Smooth muscle cell (in vitro differentiated cells): Measurements from ENCODE around the gene ITPRIP. TPM values are rescaled to one million over a fixed set of nuclear protein-coding genes. Genes with fewer than 3 reads are reported as not detected.
A peak's percentile ranks its signal among the peaks of the same experiment; 100 is the strongest.

ENCODE experiments used
- DNase-seq: peaks from one replicate; lab custom pipeline; 2025; ENCODE audit not compliant: unreplicated experiment; lab: John Stamatoyannopoulos, UW
- H2AFZ ChIP-seq: fragments of 200-600 bp; sonication (generic); 2 replicates; pipeline ENCODE4 v1.6.0; 2016; ENCODE audit warnings: antibody characterized with exemption, low read depth, mild to moderate bottlenecking
- H3F3A ChIP-seq: fragments of 200-600 bp; sonication (generic); 2 replicates; pipeline ENCODE4 v1.6.0; 2017; ENCODE audit warnings: antibody characterized with exemption, low read depth
- H3K27ac ChIP-seq: fragments of 200-600 bp; sonication (generic); 2 replicates; pipeline ENCODE4 v1.5.1; 2016; ENCODE audit warnings: low read depth, mild to moderate bottlenecking
- H3K27me3 ChIP-seq: fragments of 200-600 bp; sonication (generic); 2 replicates; pipeline ENCODE4 v1.6.1; 2016; ENCODE audit warnings: low read depth, mild to moderate bottlenecking
- H3K36me3 ChIP-seq: fragments of 200-600 bp; sonication (generic); 2 replicates; pipeline ENCODE4 v1.5.1; 2016; ENCODE audit warnings: low read depth
- H3K4me1 ChIP-seq: fragments of 200-600 bp; sonication (generic); 2 replicates; pipeline ENCODE4 v1.5.1; 2016; ENCODE audit warnings: low read depth
- H3K4me2 ChIP-seq: fragments of 200-600 bp; sonication (generic); 2 replicates; pipeline ENCODE4 v1.6.0; 2016; ENCODE audit warnings: mild to moderate bottlenecking
- H3K4me3 ChIP-seq: fragments of 200-600 bp; sonication (generic); 2 replicates; pipeline ENCODE4 v1.5.1; 2016; ENCODE audit warnings: mild to moderate bottlenecking
- H3K79me2 ChIP-seq: fragments of 200-600 bp; sonication (generic); 2 replicates; pipeline ENCODE4 v1.6.0; 2016; ENCODE audit warnings: low read depth, mild to moderate bottlenecking
- H3K9ac ChIP-seq: fragments of 200-600 bp; sonication (generic); 2 replicates; pipeline ENCODE4 v1.6.0; 2016; ENCODE audit warnings: low read depth
- H3K9me3 ChIP-seq: fragments of 200-600 bp; sonication (generic); replicated peaks from 2 replicates; pipeline ENCODE4 v1.5.1; 2016; ENCODE audit warnings: low read depth
- H4K20me1 ChIP-seq: fragments of 200-600 bp; sonication (generic); 2 replicates; pipeline ENCODE4 v1.6.0; 2016; ENCODE audit warnings: low read depth
- CTCF ChIP-seq: fragments of 200-600 bp; sonication (generic); IDR thresholded peaks from 2 replicates; pipeline ENCODE4 v1.5.1; 2017; ENCODE audit warnings: borderline replicate concordance, mild to moderate bottlenecking, antibody characterized with exemption; ENCODE audit not compliant: insufficient read depth, poor library complexity, severe bottlenecking
- WGBS: methylation state at CpG from one replicate; pipeline ENCODE4 v1.1.7; 2016; ENCODE audit warnings: low lambda C conversion rate; 5-methylcytosine and 5-hydroxymethylcytosine counted together
- polyA plus RNA-seq: library from polyadenylated mRNA; unstranded; fragments of >200 nt; fragmentation: Nextera tagmentation; extraction: Ambion mirVana; gene quantifications from 2 replicates; pipeline ENCODE4 v1.2.1, GENCODE V29; 2016
- total RNA-seq: library from RNA; depleted of rRNA; stranded (reverse); fragments of >200 nt; gene quantifications from 2 replicates; pipeline ENCODE4 v1.2.3, GENCODE V29; 2014

ITPRIP gene
- total and polyA plus RNA-seq, 2 experiments from 2014 or later = 33.6 to 59.3 TPM

GRCh38 chr10:104323760-104324201 lies 14.5 kb downstream of the ITPRIP start:
- Histone ChIP-seq H3K27me3 (no peaks in the 10 kb centered on the region), H3K36me3 (no peaks in the 10 kb centered on the region), H3K4me3 (no peak overlapping the region), H3K79me2 (peaks cover 90% of the 10 kb centered on the region), H3K9me3 (no peaks in the 10 kb centered on the region), H3K4me1 (peaks cover 26% of the 10 kb centered on the region), H3K27ac (no peak overlapping the region), H3K4me2 (no peak overlapping the region), H4K20me1 (peaks cover 96% of the 10 kb centered on the region), H3F3A (no peaks in the 10 kb centered on the region), H2AFZ (no peak overlapping the region), H3K9ac (no peak overlapping the region)
- TF ChIP-seq CTCF = no peak
- 97% methylated on average over 4 of the region's 4 CpGs for WGBS
- no peak for DNase-seq

GRCh38 chr10:104323085-104323484 lies 15.2 kb downstream of the ITPRIP start:
- Histone ChIP-seq H3K36me3 (no peaks in the 10 kb centered on the region), H3K27me3 (no peaks in the 10 kb centered on the region), H3K4me3 (no peak overlapping the region), H4K20me1 (peaks cover 100% of the 10 kb centered on the region), H3K9me3 (no peaks in the 10 kb centered on the region), H3K27ac (no peak overlapping the region), H3K4me2 (no peak overlapping the region), H3K9ac (no peak overlapping the region), H3K4me1 (peaks cover 20% of the 10 kb centered on the region), H3F3A (no peaks in the 10 kb centered on the region), H3K79me2 (peaks cover 97% of the 10 kb centered on the region), H2AFZ (no peak overlapping the region)
- no peak for TF ChIP-seq CTCF
- 94% methylated on average over 1 of the region's 1 CpG for WGBS
- no peak for DNase-seq

- no peaks in the 10 kb centered on the region for H3K9me3 ChIP-seq
- H3F3A ChIP-seq = peaks cover 6% of the 10 kb centered on the region
- no peak for DNase-seq
- H3K4me2 ChIP-seq = no peak overlapping the region
- peak overlapping the region; percentile 28 for H3K27ac ChIP-seq
- H3K9ac ChIP-seq = no peak overlapping the region
- H4K20me1 ChIP-seq = peaks cover 100% of the 10 kb centered on the region
- H3K4me1 ChIP-seq = peaks cover 13% of the 10 kb centered on the region
- H3K36me3 ChIP-seq = no peaks in the 10 kb centered on the region
- 82% methylated on average over 7 of the region's 7 CpGs for WGBS
- no peak for TF ChIP-seq CTCF
- no peak overlapping the region for H2AFZ ChIP-seq
- H3K79me2 ChIP-seq = peaks cover 100% of the 10 kb centered on the region
- no peak overlapping the region for H3K4me3 ChIP-seq
- H3K27me3 ChIP-seq = no peaks in the 10 kb centered on the region
Measured at GRCh38 chr10:104322416-104322782, 15.9 kb downstream of the ITPRIP start.

- peaks cover 10% of the 10 kb centered on the region for H3K4me1 ChIP-seq
Measured at GRCh38 chr10:104321725-104322415, 16.4 kb downstream of the ITPRIP start.

More at GRCh38 chr10:104321725-104322415, 16.4 kb downstream of the ITPRIP start:
- peaks cover 98% of the 10 kb centered on the region for H3K79me2 ChIP-seq
- H3K9me3 ChIP-seq = no peaks in the 10 kb centered on the region
- no peak overlapping the region for H3K4me2 ChIP-seq
- no peaks in the 10 kb centered on the region for H3K36me3 ChIP-seq
- H3K27me3 ChIP-seq = no peaks in the 10 kb centered on the region
- peak overlapping the region; percentile 28 for H3K27ac ChIP-seq
- H4K20me1 ChIP-seq = peaks cover 100% of the 10 kb centered on the region
- H3F3A ChIP-seq = peaks cover 9% of the 10 kb centered on the region
- H3K4me3 ChIP-seq = no peak overlapping the region
- no peak overlapping the region for H3K9ac ChIP-seq
- 90% methylated on average over 8 of the region's 8 CpGs for WGBS
- no peak overlapping the region for H2AFZ ChIP-seq
- DNase-seq = no peak
- TF ChIP-seq CTCF = no peak
